IPS-15b (cell line): Measurements from ENCODE around the gene MAST3.

Experiments
- H3K27me3 ChIP-seq: one replicate; pipeline ENCODE4 v1.6.1; 2013; ENCODE audit warnings: low read length; ENCODE audit not compliant: control insufficient read depth, insufficient read depth
- H3K36me3 ChIP-seq: one replicate; pipeline ENCODE4 v1.6.1; 2013; ENCODE audit warnings: low read length; ENCODE audit not compliant: control insufficient read depth, insufficient read depth
- H3K4me1 ChIP-seq: one replicate; pipeline ENCODE4 v1.6.1; 2013; ENCODE audit warnings: mild to moderate bottlenecking, low read length; ENCODE audit not compliant: control insufficient read depth, insufficient read depth
- H3K4me3 ChIP-seq: one replicate; pipeline ENCODE4 v1.5.1; 2013; ENCODE audit warnings: low read depth, low read length
- H3K9ac ChIP-seq: one replicate; pipeline ENCODE4 v1.6.1; 2013; ENCODE audit warnings: low read depth, mild to moderate bottlenecking, low read length
- H3K9me3 ChIP-seq: one replicate; pipeline ENCODE4 v1.6.1; 2013; ENCODE audit warnings: mild to moderate bottlenecking, low read length; ENCODE audit not compliant: control insufficient read depth, insufficient read depth

Gene MAST3

DNA sequence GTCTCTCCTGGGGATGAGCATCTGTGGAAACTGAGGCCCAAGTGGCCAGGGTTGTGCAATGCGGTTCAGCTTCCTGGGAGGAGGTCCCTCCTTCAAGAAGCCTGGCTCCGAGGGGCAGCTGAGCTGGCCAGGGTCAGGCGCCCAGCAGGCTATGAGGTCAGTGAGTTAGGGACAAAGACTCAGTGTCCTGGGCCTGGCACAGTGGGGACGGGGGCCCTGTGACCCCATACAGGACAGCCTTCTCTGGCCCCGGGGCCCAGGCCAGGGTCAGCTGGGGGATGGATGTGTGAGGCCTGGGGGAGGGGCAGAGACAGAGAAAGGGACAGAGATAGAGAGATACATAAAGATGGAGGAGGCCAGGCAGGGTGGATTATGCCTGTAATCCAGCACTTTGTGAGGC lies 7.9 kb upstream of the MAST3 start:
- H3K4me1 ChIP-seq: no peaks in the 10 kb centered on the region
- H3K9me3 ChIP-seq: no peaks in the 10 kb centered on the region
- H3K4me3 ChIP-seq: no peak overlapping the region
- no peaks in the 10 kb centered on the region for H3K36me3 ChIP-seq
- H3K9ac ChIP-seq: no peak overlapping the region
- no peaks in the 10 kb centered on the region for H3K27me3 ChIP-seq

DNA sequence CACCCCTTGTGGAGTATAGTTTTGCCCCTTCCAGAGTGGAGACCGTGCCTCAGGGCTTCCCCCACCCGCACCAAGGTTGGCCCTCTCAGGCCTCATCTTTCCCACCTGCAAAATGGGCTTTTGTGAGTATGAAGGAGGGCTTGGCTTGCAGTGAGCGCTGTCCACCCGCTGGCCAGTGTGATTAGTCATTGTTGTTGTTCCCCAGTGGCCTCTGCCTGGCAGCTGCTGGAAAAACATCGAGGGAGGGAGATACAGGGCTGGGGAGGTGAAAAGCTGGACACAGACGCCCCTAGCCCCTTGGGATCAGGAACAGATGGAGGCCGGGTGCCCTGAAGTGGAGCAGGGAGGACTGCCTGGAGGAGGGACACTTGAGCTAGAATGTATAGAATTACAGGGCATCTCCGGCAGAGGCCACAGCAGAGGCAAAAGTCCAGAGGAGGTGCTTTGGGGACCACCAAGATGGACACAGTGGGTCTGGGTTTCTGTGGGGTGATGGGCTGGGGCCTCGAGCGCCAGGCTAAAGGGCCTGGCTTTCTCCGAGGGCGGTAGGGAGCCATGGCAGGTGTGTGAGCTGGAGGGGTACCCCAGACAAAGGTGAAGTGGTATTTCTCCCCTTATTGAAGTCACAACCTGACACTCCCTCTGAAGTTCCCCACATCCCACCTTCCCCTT lies 6.9 kb upstream of the MAST3 start:
- no peak overlapping the region for H3K4me3 ChIP-seq
- no peaks in the 10 kb centered on the region for H3K9me3 ChIP-seq
- no peaks in the 10 kb centered on the region for H3K36me3 ChIP-seq
- no peaks in the 10 kb centered on the region for H3K4me1 ChIP-seq
- no peak overlapping the region for H3K9ac ChIP-seq
- no peaks in the 10 kb centered on the region for H3K27me3 ChIP-seq

DNA sequence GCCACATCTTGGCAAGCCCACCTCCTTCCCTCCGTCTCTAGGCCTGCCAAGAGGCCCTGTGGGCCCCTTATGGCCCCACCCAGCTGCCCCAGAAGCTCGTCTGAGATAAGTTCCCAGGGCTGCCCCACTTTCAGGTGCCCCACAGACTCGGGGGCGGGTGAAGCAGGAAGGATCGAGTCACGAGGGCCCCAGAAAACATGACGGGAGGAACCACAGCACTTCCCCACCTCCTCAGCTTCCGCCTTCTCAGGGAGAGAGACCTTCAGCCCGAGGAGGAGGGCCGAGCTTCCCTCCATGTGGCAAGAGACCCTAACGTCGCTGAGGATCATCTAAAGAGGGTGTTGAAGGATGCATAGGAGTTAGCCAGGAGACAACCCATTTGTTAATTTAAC lies 6.4 kb upstream of the MAST3 start:
- no peak overlapping the region for H3K4me3 ChIP-seq
- no peaks in the 10 kb centered on the region for H3K4me1 ChIP-seq
- H3K27me3 ChIP-seq: no peaks in the 10 kb centered on the region
- H3K9ac ChIP-seq: no peak overlapping the region
- no peaks in the 10 kb centered on the region for H3K36me3 ChIP-seq
- no peaks in the 10 kb centered on the region for H3K9me3 ChIP-seq

DNA sequence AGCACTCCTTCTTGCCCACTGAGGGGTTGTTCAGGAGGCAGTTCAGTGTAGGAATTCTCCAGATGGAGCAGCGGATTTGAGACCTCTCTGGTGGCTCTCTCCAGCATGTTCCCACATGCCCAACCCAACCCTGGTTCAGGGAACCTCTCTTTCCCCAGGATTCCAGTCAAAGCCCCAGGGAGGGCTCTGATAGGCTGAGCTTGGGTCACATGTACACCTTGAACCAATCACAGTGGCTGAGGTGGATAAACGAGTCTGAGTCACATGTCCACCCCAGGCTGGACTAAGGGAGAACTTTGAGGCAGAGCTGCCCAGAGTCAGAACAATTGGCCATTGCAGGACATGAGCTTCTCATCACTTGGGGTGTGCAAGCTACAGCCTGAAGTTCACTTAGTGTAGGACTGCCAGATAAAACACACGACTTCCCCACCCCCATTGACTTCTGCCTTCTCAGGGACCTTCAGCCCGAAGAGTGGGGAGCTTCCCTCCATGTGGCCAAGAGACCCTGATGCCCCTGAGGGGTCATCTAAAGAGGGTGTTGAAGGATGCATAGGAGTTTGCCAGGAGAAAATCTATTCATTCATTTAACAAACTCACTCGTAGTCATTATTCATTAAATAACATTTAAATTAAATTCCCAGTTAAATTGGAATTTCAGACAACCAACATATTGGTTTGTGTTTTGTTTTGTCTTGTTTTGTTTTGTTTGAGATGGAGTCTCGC lies 4.0 kb upstream of the MAST3 start:
- no peak overlapping the region for H3K4me3 ChIP-seq
- no peaks in the 10 kb centered on the region for H3K36me3 ChIP-seq
- H3K9ac ChIP-seq: no peak overlapping the region
- H3K9me3 ChIP-seq: no peaks in the 10 kb centered on the region
- peaks cover 3% of the 10 kb centered on the region for H3K27me3 ChIP-seq
- H3K4me1 ChIP-seq: no peaks in the 10 kb centered on the region

DNA sequence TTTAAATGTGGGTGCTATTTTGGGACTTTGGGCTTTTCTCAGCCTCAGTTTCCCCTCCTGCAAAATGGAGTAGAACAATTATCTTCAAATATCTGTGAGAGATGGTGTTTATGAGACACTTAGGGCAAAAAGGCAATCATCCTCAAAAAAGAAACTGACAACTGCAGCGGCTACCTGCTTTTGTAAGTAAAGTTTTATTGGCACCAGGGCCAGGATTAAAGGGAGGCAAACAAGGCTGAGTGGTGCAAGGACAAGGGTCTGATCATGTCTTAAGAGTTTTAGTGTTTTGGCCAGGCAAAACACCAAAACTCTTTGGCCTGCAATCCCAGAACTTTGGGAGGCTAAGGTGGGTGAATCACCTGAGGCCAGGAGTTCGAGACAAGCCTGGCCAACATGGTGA lies 1.3 kb upstream of the MAST3 start:
- no peak overlapping the region for H3K9ac ChIP-seq
- H3K36me3 ChIP-seq: no peaks in the 10 kb centered on the region
- H3K9me3 ChIP-seq: no peaks in the 10 kb centered on the region
- H3K4me1 ChIP-seq: no peaks in the 10 kb centered on the region
- no peak overlapping the region for H3K4me3 ChIP-seq
- peaks cover 5% of the 10 kb centered on the region for H3K27me3 ChIP-seq

DNA sequence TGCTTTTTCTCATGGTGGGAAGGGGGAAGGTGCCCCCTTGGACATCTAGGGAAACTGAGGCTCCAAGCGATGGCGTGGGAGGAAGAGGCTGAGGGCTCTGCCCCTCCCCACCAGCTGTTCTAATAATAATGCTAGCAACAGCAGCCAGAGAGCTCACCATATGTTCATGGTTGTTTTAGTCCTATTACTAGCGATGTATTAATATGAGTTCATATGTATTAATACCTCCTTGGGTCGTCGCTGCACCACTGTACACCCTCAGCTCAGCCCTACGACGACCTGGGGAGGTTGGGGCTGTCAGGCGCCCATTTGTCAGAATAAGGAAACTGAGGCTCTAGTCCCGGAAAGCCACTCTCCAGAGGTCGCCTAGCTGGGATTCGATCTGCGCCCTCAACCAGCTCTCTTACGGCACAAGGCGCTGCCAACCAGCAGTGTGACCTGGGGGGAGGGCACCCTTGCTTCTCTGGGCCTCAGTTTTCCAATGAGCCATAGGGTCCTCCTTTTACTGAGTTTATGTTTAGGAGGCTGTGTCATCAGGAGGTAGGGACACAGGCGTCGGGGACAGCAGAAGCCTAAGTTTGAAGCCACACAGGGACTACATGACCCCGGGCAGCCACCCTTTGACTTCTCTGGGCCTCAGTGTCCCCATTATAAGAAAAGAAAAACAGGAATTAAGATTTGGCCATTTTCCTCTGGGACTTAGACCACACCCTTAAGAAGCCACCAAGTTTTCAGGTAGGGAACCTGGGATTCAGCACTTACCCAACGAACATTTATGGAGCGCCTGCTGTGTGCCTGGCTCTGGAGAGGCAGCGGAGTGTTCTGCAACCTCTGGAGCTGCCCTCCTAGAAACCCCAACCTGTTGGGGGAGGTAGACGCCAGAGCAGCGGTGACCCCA lies 664 bp downstream of the MAST3 start:
- no peak overlapping the region for H3K9ac ChIP-seq
- H3K4me3 ChIP-seq: peak overlapping the region; percentile 45

DNA sequence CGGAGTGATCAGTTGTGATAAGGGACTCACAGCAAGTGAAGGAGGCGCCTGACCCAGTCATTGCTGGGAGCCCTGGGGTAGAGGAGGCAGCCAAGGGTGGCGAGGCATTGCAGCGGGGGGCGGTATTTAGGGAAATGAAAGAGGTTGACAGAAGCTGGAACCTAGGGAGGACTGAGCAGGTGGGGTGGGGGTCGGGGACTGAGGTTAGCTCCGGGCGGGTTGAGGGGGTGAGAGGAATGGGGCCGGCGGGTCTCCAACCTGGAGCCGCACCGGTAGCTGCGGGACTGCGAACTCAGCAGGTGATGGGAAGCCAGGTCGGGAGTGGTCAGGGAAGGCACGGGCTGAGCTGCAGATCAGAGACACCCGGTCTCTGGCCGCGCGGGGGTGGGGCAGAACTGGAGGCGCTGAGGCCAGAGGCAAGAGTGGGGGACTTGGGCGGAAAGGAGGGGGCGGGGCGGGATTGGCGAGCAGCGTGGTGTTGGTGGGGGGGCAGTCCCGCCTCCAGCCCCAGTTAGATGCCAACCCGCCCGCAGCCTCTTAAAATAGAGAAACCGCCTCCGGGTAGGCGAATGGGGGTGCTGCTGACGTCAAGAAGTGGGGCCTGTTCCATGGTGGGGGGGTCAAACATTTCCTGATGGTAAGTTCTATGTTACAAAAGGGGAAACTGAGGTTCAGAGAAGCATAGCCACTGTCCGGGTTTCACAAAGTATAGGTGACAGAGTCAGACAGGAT lies 1.5 kb downstream of the MAST3 start:
- H3K4me1 ChIP-seq: no peaks in the 10 kb centered on the region
- peak overlapping the region; percentile 45 for H3K4me3 ChIP-seq
- no peaks in the 10 kb centered on the region for H3K9me3 ChIP-seq

More for the DNA sequence above, 664 bp downstream of the MAST3 start:
- H3K36me3 ChIP-seq: no peaks in the 10 kb centered on the region
- H3K4me1 ChIP-seq: no peaks in the 10 kb centered on the region
- H3K27me3 ChIP-seq: peaks cover 5% of the 10 kb centered on the region
- no peaks in the 10 kb centered on the region for H3K9me3 ChIP-seq

DNA sequence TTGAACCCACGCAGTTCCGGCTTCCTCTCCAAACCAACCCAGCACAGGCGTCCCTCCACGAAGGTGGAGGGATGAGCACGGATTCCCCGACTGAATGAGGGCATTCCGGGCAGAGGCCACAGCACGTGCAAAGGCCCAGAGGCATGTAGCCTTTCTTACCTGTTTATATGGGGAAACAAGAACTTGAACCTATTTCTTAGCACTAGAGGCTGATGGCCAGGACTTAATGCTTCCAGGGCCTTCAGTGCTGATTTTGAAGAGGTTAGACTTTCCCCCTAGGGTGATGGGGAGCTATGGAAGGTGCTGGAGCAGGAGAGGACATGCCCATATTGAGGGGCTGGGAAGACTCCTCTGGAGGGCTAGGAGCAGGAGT lies 2.0 kb downstream of the MAST3 start:
- Histone ChIP-seq H3K36me3 (no peaks in the 10 kb centered on the region), H3K4me3 (no peak overlapping the region), H3K4me1 (no peaks in the 10 kb centered on the region)

More for the DNA sequence above, 1.5 kb downstream of the MAST3 start:
- H3K36me3 ChIP-seq: no peaks in the 10 kb centered on the region
- H3K27me3 ChIP-seq: peaks cover 5% of the 10 kb centered on the region
- H3K9ac ChIP-seq: no peak overlapping the region

DNA sequence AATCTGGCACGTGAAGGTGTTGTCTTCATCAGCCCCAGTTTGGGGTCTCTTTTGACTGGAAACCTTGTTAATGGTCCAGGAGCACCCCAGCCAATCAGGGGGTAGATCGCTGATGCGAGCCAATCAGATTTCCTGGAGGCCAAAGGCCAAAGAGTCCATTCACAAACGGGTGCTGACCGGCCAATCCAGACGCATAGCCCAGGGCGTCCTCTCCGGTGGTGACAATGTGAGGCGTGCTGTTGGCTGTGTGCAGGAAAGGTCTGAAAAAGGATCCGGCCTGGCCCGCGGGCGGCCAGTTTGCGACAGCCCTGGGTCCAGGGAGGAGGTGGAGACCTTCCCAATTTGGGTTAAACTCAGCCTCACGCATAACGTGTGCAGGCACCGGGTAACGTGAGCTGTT lies 3.1 kb downstream of the MAST3 start:
- H3K9me3 ChIP-seq: no peaks in the 10 kb centered on the region
- H3K36me3 ChIP-seq: no peaks in the 10 kb centered on the region
- no peak overlapping the region for H3K9ac ChIP-seq
- H3K4me3 ChIP-seq: peak overlapping the region; percentile 33
- peaks cover 5% of the 10 kb centered on the region for H3K27me3 ChIP-seq
- H3K4me1 ChIP-seq: no peaks in the 10 kb centered on the region

More for the DNA sequence above, 2.0 kb downstream of the MAST3 start:
- Histone ChIP-seq H3K9me3 (no peaks in the 10 kb centered on the region), H3K9ac (no peak overlapping the region), H3K27me3 (peaks cover 5% of the 10 kb centered on the region)

DNA sequence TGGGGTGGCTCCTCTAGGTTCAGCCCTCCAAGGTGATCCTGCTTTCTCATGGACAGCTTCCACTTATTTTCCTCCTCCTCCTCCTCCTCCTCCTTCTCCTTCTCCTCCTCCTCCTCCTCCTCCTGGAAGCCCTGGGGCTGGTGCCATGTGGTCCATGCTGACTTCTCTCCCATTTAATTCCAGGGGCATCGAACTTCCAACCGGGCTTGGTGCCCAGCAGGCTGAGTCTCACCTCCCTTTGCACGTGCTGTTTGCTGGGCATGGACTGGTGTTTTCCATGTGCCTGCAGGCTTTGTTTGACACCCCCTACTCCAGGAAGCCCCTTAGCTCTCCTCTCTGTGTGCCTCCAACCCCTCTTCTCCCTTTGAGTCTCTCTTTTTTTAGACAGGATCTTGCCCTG lies 3.7 kb downstream of the MAST3 start:
- H3K4me3 ChIP-seq: peak overlapping the region; percentile 33
- no peak overlapping the region for H3K9ac ChIP-seq

DNA sequence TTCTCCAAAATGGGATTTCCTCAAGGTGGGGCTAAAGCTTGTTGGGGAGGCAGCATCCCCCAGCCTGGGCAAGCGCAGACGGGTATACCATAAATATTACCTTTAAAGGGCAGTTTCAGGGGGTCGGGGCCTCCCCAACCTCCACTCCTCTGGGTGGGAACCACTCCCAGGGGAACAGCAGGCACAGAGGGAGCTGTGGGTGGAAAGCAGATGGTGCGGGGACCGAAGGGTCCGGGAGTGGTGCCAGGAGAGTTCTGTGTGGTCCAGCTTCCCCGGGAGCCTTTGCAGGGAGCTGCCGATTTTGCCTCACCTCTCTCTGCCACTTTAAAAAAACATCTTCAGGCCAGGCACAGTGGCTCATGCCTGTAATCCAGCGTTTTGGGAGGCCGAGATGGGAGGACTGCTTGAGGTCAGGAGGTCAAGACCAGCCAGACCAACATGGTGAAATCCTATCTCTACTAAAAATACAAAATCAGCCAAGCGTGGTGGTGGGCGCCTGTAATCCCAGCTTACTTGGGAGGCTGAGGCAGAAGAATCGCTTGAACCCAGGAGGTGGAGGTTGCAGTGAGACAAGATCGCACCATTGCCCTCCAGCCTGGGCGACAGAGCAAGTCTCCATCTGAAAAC lies 5.5 kb downstream of the MAST3 start:
- no peak overlapping the region for H3K9ac ChIP-seq
- no peaks in the 10 kb centered on the region for H3K9me3 ChIP-seq
- no peak overlapping the region for H3K4me3 ChIP-seq
- peaks cover 7% of the 10 kb centered on the region for H3K27me3 ChIP-seq
- H3K4me1 ChIP-seq: no peaks in the 10 kb centered on the region
- H3K36me3 ChIP-seq: no peaks in the 10 kb centered on the region

More for the DNA sequence above, 3.7 kb downstream of the MAST3 start:
- Histone ChIP-seq H3K36me3 (no peaks in the 10 kb centered on the region), H3K4me1 (no peaks in the 10 kb centered on the region), H3K9me3 (no peaks in the 10 kb centered on the region), H3K27me3 (peaks cover 5% of the 10 kb centered on the region)
